K562 (cell line): ENCODE results near the gene SCAANT1. TPM values are rescaled to one million over a fixed set of nuclear protein-coding genes. Genes with fewer than 3 reads are reported as not detected.

Experiments used
- ATAC-seq: fragments of 200-7000 bp; cut with Tn5 transposase; 3 replicates; pipeline ENCODE4 v1.9.1; 2020; ENCODE audit warnings: moderate library complexity
- BruUV-seq: library from RNA; stranded (reverse); fragments of 400-500 nt; replicated peaks from 2 replicates; lab custom pipeline; 2021; lab: Mats Ljungman, UMichigan
- CTCF ChIA-PET: fragments of 300-600 bp; formaldehyde crosslinking; extraction: SDS; loops from one replicate; lab custom pipeline; 2021; ENCODE audit warnings: low intra/inter-chr PET ratio; lab: Yijun Ruan, JAX
- POLR2A ChIA-PET: fragments of 300-600, 350-650 bp; sonication (Branson Sonifier 250); formaldehyde crosslinking; extraction: SDS; loops from one replicate; lab custom pipeline; 2021; ENCODE audit warnings: antibody characterized with exemption, inconsistent platforms; lab: Yijun Ruan, JAX
- DNase-seq, 4 experiments: peaks; one replicate each; pipeline versions ENCODE4 v3.0.0 to v3.0.0-alpha.2; 2011 to 2018; ENCODE audit warnings: low spot score in 3 of 4, mixed read lengths in 3 of 4; ENCODE audit errors: extremely low read depth in 1 of 4
- FAIRE-seq: peaks from 2 replicates; lab custom pipeline; 2011; peaks lifted over from hg19 to GRCh38; lab: Jason Lieb, UNC
- H2AFZ ChIP-seq: 2 replicates; pipeline ENCODE4 v1.6.0; 2011; ENCODE audit warnings: low read depth, low read length, control low read depth, inconsistent platforms
- H3K27ac ChIP-seq: fragments of 200-600 bp; 3 replicates; pipeline ENCODE4 v1.8.0; 2011; ENCODE audit warnings: low read depth, mild to moderate bottlenecking, control low read depth, inconsistent platforms, low read length, moderate library complexity, mixed read lengths; ENCODE audit errors: extremely low read depth
- H3K27me3 ChIP-seq, 2 experiments: fragments of 300-600 bp in 1 of 2; 2 replicates in 1 of 2; 3 replicates in 1 of 2; pipeline versions ENCODE4 v1.6.0 to v1.8.0; 2011; ENCODE audit warnings: inconsistent platforms in 2 of 2, low read length in 2 of 2, mild to moderate bottlenecking in 1 of 2, mixed read lengths in 1 of 2, moderate library complexity in 1 of 2; ENCODE audit not compliant: control insufficient read depth in 2 of 2, insufficient read depth in 2 of 2
- H3K36me3 ChIP-seq: fragments of 300-600 bp; 3 replicates; pipeline ENCODE4 v1.8.0; 2011; ENCODE audit warnings: mild to moderate bottlenecking, low read length, inconsistent platforms; ENCODE audit not compliant: control insufficient read depth, insufficient read depth
- H3K4me1 ChIP-seq, 2 experiments: fragments of 200-600 bp in 1 of 2; replicated peaks in 1 of 2; 2 replicates in 1 of 2; 3 replicates in 1 of 2; pipeline versions ENCODE4 v1.5.1 to v1.8.0; 2011; ENCODE audit warnings: inconsistent platforms in 2 of 2, low read length in 2 of 2, mild to moderate bottlenecking in 1 of 2, mixed read lengths in 1 of 2, moderate library complexity in 1 of 2; ENCODE audit not compliant: control insufficient read depth in 2 of 2, insufficient read depth in 2 of 2
- H3K4me2 ChIP-seq: 2 replicates; pipeline ENCODE4 v1.6.1; 2011; ENCODE audit warnings: low read length, control low read depth, inconsistent platforms, mixed read lengths; ENCODE audit not compliant: insufficient read depth
- H3K4me3 ChIP-seq: fragments of 200-600 bp; sonication (generic), shearing (Covaris generic); 2 replicates; pipeline ENCODE4 v1.5.1; 2016; ENCODE audit warnings: control low read depth, inconsistent platforms
- H3K79me2 ChIP-seq: fragments of 200-600 bp; 3 replicates; pipeline ENCODE4 v1.8.0; 2011; ENCODE audit warnings: low read length, inconsistent platforms; ENCODE audit not compliant: control insufficient read depth, insufficient read depth
- H3K9ac ChIP-seq, 2 experiments: 2 replicates each; pipeline versions ENCODE4 v1.6.0 to v1.6.1; 2011; ENCODE audit warnings: low read depth in 2 of 2, low read length in 2 of 2, control low read depth in 1 of 2, inconsistent platforms in 1 of 2, mild to moderate bottlenecking in 1 of 2, mixed read lengths in 1 of 2; ENCODE audit not compliant: insufficient read depth in 1 of 2
- H3K9me1 ChIP-seq: one replicate; pipeline ENCODE4 v1.6.0; 2011; ENCODE audit warnings: inconsistent platforms, mild to moderate bottlenecking, low read length, moderate library complexity; ENCODE audit not compliant: control insufficient read depth, insufficient read depth
- H3K9me3 ChIP-seq: replicated peaks from 2 replicates; pipeline ENCODE4 v1.5.1; 2011; ENCODE audit warnings: low read depth, low read length, inconsistent platforms; ENCODE audit not compliant: control insufficient read depth, insufficient read depth
- H4K20me1 ChIP-seq: replicated peaks from 2 replicates; pipeline ENCODE4 v1.6.1; 2011; ENCODE audit warnings: low read length, inconsistent platforms, mixed read lengths; ENCODE audit not compliant: control insufficient read depth, insufficient read depth
- CBX2 ChIP-seq: fragments of 200-600 bp; sonication (generic); IDR thresholded peaks from one replicate; pipeline ENCODE4 v1.6.1; 2012; ENCODE audit warnings: mild to moderate bottlenecking, low read length, inconsistent platforms; ENCODE audit not compliant: insufficient read depth, poor library complexity, severe bottlenecking
- CREB3L1 ChIP-seq: fragments of 450-650 bp; IDR thresholded peaks from 2 replicates; pipeline ENCODE4 v1.6.1; 2014; ENCODE audit warnings: low read depth, mild to moderate bottlenecking, moderate library complexity, borderline replicate concordance
- GABPB1 ChIP-seq: sonication (generic); formaldehyde crosslinking; IDR thresholded peaks from 2 replicates; pipeline ENCODE4 v1.8.0; 2022; ENCODE audit warnings: mild to moderate bottlenecking, missing genetic modification reagents
- NFIC ChIP-seq: fragments of 450-650 bp; IDR thresholded peaks from 2 replicates; pipeline ENCODE4 v1.6.1; 2017; ENCODE audit warnings: mild to moderate bottlenecking, inconsistent platforms
- REST ChIP-seq, 2 experiments: fragments of 450-650 bp; formaldehyde crosslinking in 1 of 2; IDR thresholded peaks; 2 replicates each; pipeline versions ENCODE4 v1.4.0 to v1.6.1; 2014 to 2020; ENCODE audit warnings: mild to moderate bottlenecking in 2 of 2, borderline replicate concordance in 1 of 2, low read depth in 1 of 2
- SMARCA4 ChIP-seq: fragments of 450-650 bp; IDR thresholded peaks from 2 replicates; pipeline ENCODE4 v1.6.1; 2016
- TCFL5 ChIP-seq: fragments of 250-450 bp; sonication (Bioruptor Pico); conservative IDR thresholded peaks from 2 replicates; pipeline ENCODE4 v1.6.1; 2021; ENCODE audit warnings: mild to moderate bottlenecking, moderate library complexity, matching md5 sums
- ZNF551 ChIP-seq: fragments of 250-450 bp; sonication (Bioruptor Pico); IDR thresholded peaks from 2 replicates; pipeline ENCODE4 v1.5.0; 2021; ENCODE audit warnings: mild to moderate bottlenecking, moderate library complexity
- ZNF699 ChIP-seq: fragments of 250-450 bp; sonication (Bioruptor Pico); IDR thresholded peaks from 2 replicates; pipeline ENCODE4 v1.8.0; 2021; ENCODE audit warnings: mild to moderate bottlenecking, moderate library complexity; ENCODE audit not compliant: insufficient replicate concordance
- ZNF76 ChIP-seq: fragments of 250-450 bp; sonication (Bioruptor Pico); IDR thresholded peaks from 2 replicates; pipeline ENCODE4 v1.4.0; 2020; ENCODE audit warnings: mild to moderate bottlenecking, moderate library complexity, borderline replicate concordance
- WGBS: fragments of 100-300 bp; shearing (Covaris generic); methylation state at CpG from one replicate; pipeline ENCODE4 v1.1.6; 2016; ENCODE audit warnings: low coverage, mixed read lengths; ENCODE audit not compliant: insufficient coverage; ENCODE audit errors: missing lambda C conversion rate; 5-methylcytosine and 5-hydroxymethylcytosine counted together
- in situ Hi-C: fragments of 300-500 bp; cut with MboI; formaldehyde crosslinking; loops from 4 replicates; pipeline ENCODE4 v1.15.0; 2018; ENCODE audit warnings: inconsistent platforms, mixed read lengths
- intact Hi-C: fragments of 100-400 bp; cut with micrococcal nuclease; formaldehyde crosslinking; loops from 2 replicates; pipeline ENCODE4 v1.14.2; 2022
- polyA plus RNA-seq, 8 experiments: library from polyadenylated mRNA; depleted of rRNA in 4 of 8; stranded (reverse) in 5 of 8; unstranded in 3 of 8; fragments of >200 nt; fragmentation: Nextera tagmentation in 2 of 8; fragmentation: Illumina TruSeq in 1 of 8; extraction: Ambion mirVana in 2 of 8; extraction: Trizol in 1 of 8; gene quantifications; 2 replicates each; pipeline versions ENCODE4 v1.2.1 to v1.2.3, GENCODE V29; 2011 to 2014; ENCODE audit warnings: inconsistent platforms in 1 of 8, missing spikeins in 1 of 8
- total RNA-seq, 7 experiments: library from RNA; depleted of rRNA in 6 of 7; stranded (reverse); fragments of >200 nt in 6 of 7; fragmentation: Illumina TruSeq in 2 of 7; extraction: Trizol in 2 of 7; gene quantifications; 2 replicates each; pipeline versions ENCODE4 v1.2.1 to v1.2.3, GENCODE V29; 2011 to 2021; ENCODE audit warnings: low replicate concordance in 1 of 7
- TF ChIP-seq, protein P1 (sequence below): fragments of 250-450 bp; sonication (Bioruptor Pico); IDR thresholded peaks from 2 replicates; pipeline ENCODE4 v1.8.0; 2021; ENCODE audit warnings: moderate library complexity, mild to moderate bottlenecking, inconsistent platforms

SCAANT1 gene
- total and polyA plus RNA-seq, 9 of the 15 experiments (the other 6 are each of a cell fraction or from before 2014, with no cell fraction given), result not detected

DNA sequence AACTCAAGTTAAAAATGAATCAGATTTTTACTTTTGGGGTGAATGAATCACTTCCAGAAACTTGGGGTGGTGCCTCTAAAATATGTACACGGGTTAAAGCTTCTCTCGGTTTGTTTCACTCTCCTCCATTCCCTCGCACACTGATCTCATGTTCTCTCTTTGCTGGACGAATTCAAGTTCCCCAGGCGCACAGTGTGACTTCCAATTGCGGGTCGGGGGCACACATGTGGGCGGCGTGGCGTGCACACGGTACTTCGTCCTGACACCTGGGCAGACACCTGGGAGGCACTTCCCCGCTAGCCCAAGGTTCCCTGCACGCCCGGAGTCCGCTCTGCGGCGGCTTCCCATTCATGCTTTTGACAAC lies 692 bp downstream of the SCAANT1 start (continued):
- TF ChIP-seq CREB3L1, result 0 out of 2 replicates have a peak, but pooled peaks have one; percentile 7
- TF ChIP-seq, all 486 proteins: peak for 6

- no peak for ATAC-seq
- H3K9me1 ChIP-seq, result no peaks in the 10 kb centered on the region
- H3K9me3 ChIP-seq, result no peaks in the 10 kb centered on the region
- ChIA-PET CTCF (no interaction called here), POLR2A (no interaction called here)
- no peaks in the 10 kb centered on the region for H4K20me1 ChIP-seq
- H3K4me3 ChIP-seq, result peak overlapping the region; percentile 65; the same call in 1 of the 2 replicates
- 7% methylated on average over 1 of the region's 1 CpG for WGBS
- BruUV-seq, result no TSS peak
- in situ Hi-C loops (no loop called here), intact Hi-C loops (loop anchor here (5.0 kb wide), 1 partner anchor 49 kb away; the partner anchor contains the start of genes ATXN7 and THOC7)
- no peaks in the 10 kb centered on the region for H3K27me3 ChIP-seq
- peak overlapping the region; percentile 88; the same call in 2 of the 3 replicates for H3K27ac ChIP-seq
- H3K4me2 ChIP-seq, result peak overlapping the region; percentile 81
- H3K36me3 ChIP-seq, result peaks cover 22% of the 10 kb centered on the region; the same call in 2 of the 3 replicates
- H2AFZ ChIP-seq, result peak overlapping the region; percentile 40; the same call in 1 of the 2 replicates
- TF ChIP-seq, protein P1, sequence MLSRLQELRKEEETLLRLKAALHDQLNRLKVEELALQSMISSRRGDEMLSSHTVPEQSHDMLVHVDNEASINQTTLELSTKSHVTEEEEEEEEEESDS (CRISPR knock-in tag), result no peak
- TF ChIP-seq NFIC (no peak), ZNF76 (CRISPR knock-in tag) (no peak), ZNF699 (CRISPR knock-in tag) (no peak), GABPB1 (CRISPR knock-in tag) (no peak), SMARCA4 (no peak), CBX2 (no peak), REST (IDR thresholded peaks at IDR 0.05; ENCODE audit: borderline replicate concordance) (no peak), REST (CRISPR knock-in tag; IDR thresholded peaks at IDR 0.05; ENCODE audit: low read depth) (no peak), ZNF551 (CRISPR knock-in tag) (no peak), TCFL5 (CRISPR knock-in tag) (no peak)
- no peak for FAIRE-seq
- peaks cover 36% of the 10 kb centered on the region for H3K79me2 ChIP-seq
- H3K4me1 ChIP-seq, result peaks cover 9 to 13% of the 10 kb centered on the region in 2 experiments
- H3K9ac ChIP-seq, result peak overlapping the region in 1 of 2 experiments; percentile 67; a peak in 2 of 4 replicates
- DNase-seq, result no peak
These were observed 1.3 kb downstream of the SCAANT1 start for GRCh38 chr3:63910891-63911290.
